Mucosa of stomach (tissue), 1 donor: ENCODE results near the gene RNF149.
"Not testable (repeated sequence)": the region's sequence is repeated elsewhere in the genome, so short reads cannot be mapped to it uniquely, and the experiment has no call there.

ENCODE experiments used
- H3K27me3 ChIP-seq: one replicate; pipeline ENCODE4 v1.7.0; 2013; ENCODE audit warnings: mild to moderate bottlenecking, low read length; ENCODE audit not compliant: control insufficient read depth, insufficient read depth
- H3K36me3 ChIP-seq: one replicate; pipeline ENCODE4 v1.7.0; 2013; ENCODE audit warnings: low read length; ENCODE audit not compliant: control insufficient read depth, insufficient read depth
- H3K4me1 ChIP-seq: one replicate; pipeline ENCODE4 v1.7.0; 2013; ENCODE audit warnings: mild to moderate bottlenecking, low read length; ENCODE audit not compliant: control insufficient read depth, insufficient read depth
- H3K4me3 ChIP-seq: one replicate; pipeline ENCODE4 v1.7.0; 2013; ENCODE audit warnings: low read length
- H3K9ac ChIP-seq: one replicate; pipeline ENCODE4 v1.7.0; 2013; ENCODE audit warnings: mild to moderate bottlenecking, low read length, moderate library complexity
- H3K9me3 ChIP-seq: one replicate; pipeline ENCODE4 v1.7.0; 2013; ENCODE audit warnings: mild to moderate bottlenecking, low read length, moderate library complexity; ENCODE audit not compliant: control insufficient read depth
- donor health status: Pancreatic carcinoma.

The RNF149 gene

DNA sequence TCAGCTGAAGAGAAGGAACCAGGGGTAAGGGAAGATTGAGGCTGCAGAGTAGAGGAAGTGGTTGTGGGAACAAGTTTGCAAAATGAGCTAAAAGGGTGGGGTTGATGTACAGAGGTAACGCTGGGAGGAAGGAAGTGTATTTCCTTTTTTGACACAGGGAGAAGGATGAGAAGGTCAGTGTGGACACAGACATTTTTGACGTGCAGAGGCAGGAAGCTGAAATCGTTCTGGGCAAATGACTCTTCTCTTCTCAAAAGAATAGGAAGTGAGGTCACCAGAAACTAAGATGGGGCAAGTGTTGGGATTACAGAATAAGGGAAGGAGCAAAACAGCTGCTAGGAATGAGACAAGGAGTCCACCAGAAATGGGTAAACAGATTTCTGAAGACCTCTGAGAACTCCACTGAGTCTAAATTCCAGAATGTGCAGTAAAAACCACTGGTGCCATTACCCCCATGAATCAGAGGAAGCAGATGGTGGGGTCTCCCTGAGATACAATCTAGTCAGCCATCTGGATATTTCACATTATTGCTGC is 20.0 kb upstream of the RNF149 start:
- no peak overlapping the region for H3K4me3 ChIP-seq
- H3K27me3 ChIP-seq = no peaks in the 10 kb centered on the region
- no peaks in the 10 kb centered on the region for H3K36me3 ChIP-seq
- H3K4me1 ChIP-seq = peaks cover 40% of the 10 kb centered on the region
- H3K9ac ChIP-seq = no peak overlapping the region
- no peaks in the 10 kb centered on the region for H3K9me3 ChIP-seq

DNA sequence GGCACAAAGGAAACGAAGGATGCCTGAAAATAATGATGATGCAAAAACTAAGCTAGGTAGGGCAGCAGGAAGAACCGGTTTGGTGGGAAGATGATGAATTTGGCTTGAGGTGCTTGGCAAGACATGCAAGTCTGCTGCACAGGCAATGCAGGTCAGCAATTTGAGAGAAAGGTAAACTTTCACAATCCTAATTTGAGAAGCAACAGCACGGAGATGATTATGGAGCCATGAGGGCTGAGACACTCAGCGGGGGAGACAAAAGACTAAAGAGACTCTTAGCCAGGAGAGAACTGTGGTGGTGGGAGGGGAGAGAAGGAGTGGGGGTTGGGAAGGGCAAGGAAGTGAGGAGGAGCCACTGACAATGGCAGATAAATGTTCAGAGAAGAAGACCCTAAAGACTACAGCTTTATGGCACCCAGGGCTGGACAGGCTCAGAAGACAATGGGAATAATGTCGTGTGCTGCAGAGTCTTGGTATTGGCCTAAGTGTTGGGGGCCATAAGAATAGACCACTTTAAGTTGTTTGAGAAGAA is 19.4 kb upstream of the RNF149 start:
- peak overlapping the region; percentile 40 for H3K9ac ChIP-seq
- peaks cover 40% of the 10 kb centered on the region for H3K4me1 ChIP-seq
- no peaks in the 10 kb centered on the region for H3K9me3 ChIP-seq
- no peaks in the 10 kb centered on the region for H3K27me3 ChIP-seq
- no peaks in the 10 kb centered on the region for H3K36me3 ChIP-seq
- no peak overlapping the region for H3K4me3 ChIP-seq

GRCh38 chr2:101325425-101325824 is 16.9 kb upstream of the RNF149 start:
- H3K4me3 ChIP-seq = no peak overlapping the region
- no peaks in the 10 kb centered on the region for H3K36me3 ChIP-seq
- no peaks in the 10 kb centered on the region for H3K27me3 ChIP-seq
- H3K9me3 ChIP-seq = no peaks in the 10 kb centered on the region
- no peak overlapping the region for H3K9ac ChIP-seq
- H3K4me1 ChIP-seq = peaks cover 30% of the 10 kb centered on the region

DNA sequence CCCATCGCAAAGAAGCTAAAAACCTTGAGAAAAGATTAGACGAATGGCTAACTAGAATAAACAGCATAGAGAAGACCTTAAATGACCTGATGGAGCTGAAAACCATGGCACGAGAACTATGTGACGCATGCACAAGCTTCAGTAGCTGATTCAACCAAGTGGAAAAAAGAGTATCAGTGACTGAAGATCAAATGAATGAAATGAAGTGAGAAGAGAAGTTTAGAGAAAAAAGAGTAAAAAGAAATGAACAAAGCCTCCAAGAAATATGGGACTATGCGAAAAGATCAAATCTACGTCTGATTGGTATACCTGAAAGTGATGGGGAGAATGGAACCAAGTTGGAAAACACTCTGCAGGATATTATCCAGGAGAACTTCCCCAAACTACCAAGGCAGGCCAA is 8.1 kb upstream of the RNF149 start:
- not testable (repeated sequence) for H3K27me3 ChIP-seq, H3K4me3 ChIP-seq, H3K9me3 ChIP-seq, H3K9ac ChIP-seq, H3K36me3 ChIP-seq, H3K4me1 ChIP-seq

GRCh38 chr2:101311696-101312017 is 3.2 kb upstream of the RNF149 start:
- no peaks in the 10 kb centered on the region for H3K27me3 ChIP-seq
- H3K4me1 ChIP-seq = peaks cover 7% of the 10 kb centered on the region
- H3K36me3 ChIP-seq = no peaks in the 10 kb centered on the region
- no peak overlapping the region for H3K4me3 ChIP-seq
- H3K9me3 ChIP-seq = no peaks in the 10 kb centered on the region
- H3K9ac ChIP-seq = no peak overlapping the region

GRCh38 chr2:101310834-101311695 is 2.6 kb upstream of the RNF149 start:
- Histone ChIP-seq H3K4me3 (no peak overlapping the region), H3K36me3 (no peaks in the 10 kb centered on the region), H3K4me1 (peaks cover 10% of the 10 kb centered on the region), H3K9ac (no peak overlapping the region), H3K27me3 (no peaks in the 10 kb centered on the region), H3K9me3 (no peaks in the 10 kb centered on the region)

DNA sequence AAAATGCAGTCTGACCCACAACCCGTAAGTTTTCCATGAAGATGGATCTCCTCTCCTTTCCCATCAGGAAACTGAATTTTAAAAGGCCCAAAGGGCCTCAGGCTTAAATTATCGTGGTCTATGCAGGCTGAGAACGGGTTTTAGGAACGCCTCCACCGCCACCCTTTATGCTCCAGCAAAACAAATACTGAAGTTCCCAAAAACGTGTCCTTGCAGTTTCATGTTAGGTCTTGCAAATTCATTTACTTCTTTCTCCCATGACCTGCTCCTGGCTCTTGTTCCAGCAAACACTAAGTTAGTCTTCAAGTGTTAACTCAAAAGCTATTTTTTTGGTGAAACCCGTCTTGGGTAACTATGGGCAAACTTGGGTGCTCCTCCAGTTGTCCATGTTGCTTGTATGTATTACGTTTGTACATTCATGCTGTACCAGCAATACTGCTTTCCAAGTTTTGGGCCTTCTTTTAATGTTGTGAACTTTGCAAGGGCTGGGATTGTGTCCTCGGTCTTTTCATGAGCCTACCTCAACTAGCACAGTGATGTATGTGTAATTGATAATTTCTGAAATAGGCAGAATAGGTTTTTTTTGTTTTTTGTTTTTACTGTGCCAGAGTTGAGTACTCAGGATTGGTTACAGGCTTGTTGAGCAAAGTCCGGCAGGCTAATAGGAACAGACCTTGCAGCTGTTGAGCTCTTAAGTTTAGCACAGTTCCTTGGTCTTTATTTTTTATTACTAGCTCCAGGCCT is 1.8 kb upstream of the RNF149 start:
- H3K4me3 ChIP-seq = no peak overlapping the region
- no peaks in the 10 kb centered on the region for H3K9me3 ChIP-seq
- H3K27me3 ChIP-seq = no peaks in the 10 kb centered on the region
- peaks cover 18% of the 10 kb centered on the region for H3K4me1 ChIP-seq
- H3K36me3 ChIP-seq = no peaks in the 10 kb centered on the region
- H3K9ac ChIP-seq = no peak overlapping the region

GRCh38 chr2:101307950-101308431 is 510 bp downstream of the RNF149 start:
- peaks cover 23% of the 10 kb centered on the region for H3K4me1 ChIP-seq
- peak overlapping the region; percentile 95 for H3K9ac ChIP-seq
- no peaks in the 10 kb centered on the region for H3K9me3 ChIP-seq
- H3K4me3 ChIP-seq = peak overlapping the region; percentile 85
- H3K36me3 ChIP-seq = no peaks in the 10 kb centered on the region
- H3K27me3 ChIP-seq = no peaks in the 10 kb centered on the region

DNA sequence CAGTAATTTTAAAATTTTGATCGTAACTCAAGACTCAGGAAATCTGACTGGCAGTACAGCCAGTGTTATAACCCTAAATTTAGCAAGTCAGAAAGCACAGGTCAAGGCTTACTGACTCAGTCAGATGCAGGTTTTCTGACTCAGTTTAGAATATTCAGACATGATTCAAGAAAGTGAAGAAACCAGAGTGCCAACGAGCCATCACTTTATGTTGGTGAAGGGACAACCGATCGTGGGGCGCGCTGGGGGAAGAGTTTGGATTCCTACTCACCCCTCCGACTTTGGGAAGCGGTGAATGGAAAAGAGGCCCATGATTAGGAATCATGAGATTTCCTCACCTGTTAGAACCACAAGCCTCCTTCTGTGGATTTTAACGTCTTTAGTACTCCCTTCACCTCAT is 998 bp downstream of the RNF149 start:
- Histone ChIP-seq H3K9me3 (no peaks in the 10 kb centered on the region), H3K36me3 (no peaks in the 10 kb centered on the region), H3K27me3 (no peaks in the 10 kb centered on the region), H3K4me1 (peaks cover 23% of the 10 kb centered on the region), H3K9ac (peak overlapping the region; percentile 95), H3K4me3 (peak overlapping the region; percentile 85)

- peak overlapping the region; percentile 85 for H3K4me3 ChIP-seq
- peak overlapping the region; percentile 95 for H3K9ac ChIP-seq
- H3K27me3 ChIP-seq = no peaks in the 10 kb centered on the region
- peaks cover 23% of the 10 kb centered on the region for H3K4me1 ChIP-seq
- no peaks in the 10 kb centered on the region for H3K36me3 ChIP-seq
- H3K9me3 ChIP-seq = no peaks in the 10 kb centered on the region
Measured at GRCh38 chr2:101306410-101306809, 2.1 kb downstream of the RNF149 start.

GRCh38 chr2:101305492-101306078 is 2.9 kb downstream of the RNF149 start:
- no peaks in the 10 kb centered on the region for H3K27me3 ChIP-seq
- no peaks in the 10 kb centered on the region for H3K36me3 ChIP-seq
- H3K4me1 ChIP-seq = peaks cover 17% of the 10 kb centered on the region
- no peak overlapping the region for H3K4me3 ChIP-seq
- H3K9ac ChIP-seq = no peak overlapping the region
- H3K9me3 ChIP-seq = no peaks in the 10 kb centered on the region

DNA sequence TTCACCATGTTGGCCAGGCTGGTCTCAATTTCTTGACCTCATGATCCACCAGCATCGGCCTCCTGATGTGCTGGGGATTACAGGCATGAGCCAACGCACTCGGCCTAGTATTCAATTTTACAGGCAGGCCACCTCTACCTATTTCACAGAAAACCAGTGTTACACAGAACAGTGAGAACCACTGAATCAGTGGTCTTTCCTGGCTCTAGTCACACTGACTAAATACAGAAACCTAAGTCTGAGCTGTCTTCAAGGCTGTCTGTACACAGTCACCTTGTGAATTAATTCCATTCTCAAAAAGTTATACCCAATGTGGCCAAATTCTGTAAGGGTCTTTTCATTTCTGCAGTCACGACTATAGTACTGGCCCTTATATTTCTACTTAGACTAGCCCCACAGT is 3.5 kb downstream of the RNF149 start:
- Histone ChIP-seq H3K36me3 (no peaks in the 10 kb centered on the region), H3K27me3 (no peaks in the 10 kb centered on the region), H3K4me1 (peaks cover 17% of the 10 kb centered on the region), H3K9me3 (no peaks in the 10 kb centered on the region), H3K4me3 (no peak overlapping the region), H3K9ac (no peak overlapping the region)
